WI38 (cell line): Measurements from ENCODE around the gene NIT1.

ENCODE experiments used
- H3K4me3 ChIP-seq: 2 replicates; pipeline ENCODE4 v1.5.1; 2011; ENCODE audit warnings: low read depth, mild to moderate bottlenecking, control low read depth, low read length
- CTCF ChIP-seq: IDR thresholded peaks from 2 replicates; pipeline ENCODE4 v1.5.1; 2012; ENCODE audit warnings: low read depth, mild to moderate bottlenecking, control low read depth, low read length

The NIT1 gene

GRCh38 chr1:161138431-161138830 is 20.5 kb downstream of the NIT1 start:
- no peak overlapping the region for H3K4me3 ChIP-seq
- no peak for TF ChIP-seq CTCF

GRCh38 chr1:161139766-161140165 is 21.9 kb downstream of the NIT1 start:
- peak; percentile 30; the same call in 1 of the 2 replicates for TF ChIP-seq CTCF
- no peak overlapping the region for H3K4me3 ChIP-seq

- TF ChIP-seq CTCF, result no peak
- no peak overlapping the region for H3K4me3 ChIP-seq
Measured at GRCh38 chr1:161140755-161141400, 23.0 kb downstream of the NIT1 start.

- TF ChIP-seq CTCF, result no peak
- H3K4me3 ChIP-seq, result no peak overlapping the region
Measured at GRCh38 chr1:161145832-161146231, 27.9 kb downstream of the NIT1 start.

- H3K4me3 ChIP-seq, result peak overlapping the region; percentile 84
- no peak for TF ChIP-seq CTCF
Measured at GRCh38 chr1:161153176-161153575, 35.3 kb downstream of the NIT1 start.

- TF ChIP-seq CTCF, result no peak
- H3K4me3 ChIP-seq, result peak within 1 kb of the TSS; percentile 84
Measured at GRCh38 chr1:161153682-161154337, 35.9 kb downstream of the NIT1 start, which contains the start of gene UFC1. TSS of gene UFC1 (plus strand) at chr1:161153978. CDS start at chr1:161153998, 20 bp downstream.

- H3K4me3 ChIP-seq, result no peak overlapping the region
Measured at GRCh38 chr1:161157867-161158266, 40.0 kb downstream of the NIT1 start.

More at GRCh38 chr1:161157867-161158266, 40.0 kb downstream of the NIT1 start:
- no peak for TF ChIP-seq CTCF
